H1 (cell line): ENCODE measurements around the gene SHROOM3. TPM values are rescaled to one million over a fixed set of nuclear protein-coding genes. Genes with fewer than 3 reads are reported as not detected.

ENCODE experiments used
- CHD1 ChIP-seq: IDR thresholded peaks from 2 replicates; pipeline ENCODE4 v1.6.1; 2012; ENCODE audit warnings: low read depth, low read length, improper control_type of control experiment
- CTCF ChIP-seq, 3 experiments: IDR thresholded peaks; 1 replicate in 2 of 3; 2 replicates in 1 of 3; pipeline versions ENCODE4 v1.5.1 to v1.6.1; 2011; ENCODE audit warnings: low read length in 3 of 3, mild to moderate bottlenecking in 3 of 3, inconsistent platforms in 2 of 3, low read depth in 1 of 3, moderate library complexity in 1 of 3; ENCODE audit not compliant: insufficient read depth in 1 of 3; ENCODE audit errors: control extremely low read depth in 1 of 3
- EZH2 ChIP-seq: fragments of 200-600 bp; sonication (generic); IDR thresholded peaks from 2 replicates; pipeline ENCODE4 v1.7.1; 2012; ENCODE audit warnings: low read depth, mild to moderate bottlenecking, moderate library complexity, low read length, inconsistent platforms; ENCODE audit not compliant: severe bottlenecking
- GTF2F1 ChIP-seq: IDR thresholded peaks from 2 replicates; pipeline ENCODE4 v1.6.1; 2012; ENCODE audit warnings: low read depth, low read length, improper control_type of control experiment, borderline replicate concordance
- RAD21 ChIP-seq, 2 experiments: IDR thresholded peaks in 1 of 2; conservative IDR thresholded peaks in 1 of 2; 2 replicates each; pipeline ENCODE4 v1.6.1; 2011; ENCODE audit warnings: low read depth in 2 of 2, low read length in 2 of 2, improper control_type of control experiment in 1 of 2, inconsistent platforms in 1 of 2, mild to moderate bottlenecking in 1 of 2, moderate library complexity in 1 of 2
- polyA plus RNA-seq, 7 experiments: library from polyadenylated mRNA; depleted of rRNA in 3 of 7; stranded (reverse) in 5 of 7; unstranded in 2 of 7; fragments of >200 nt in 5 of 7; fragments of 200-250 nt in 2 of 7; gene quantifications; 1 replicate in 5 of 7; 2 replicates in 1 of 7; 4 replicates in 1 of 7; pipeline versions ENCODE4 v1.2.1 to v1.2.3, GENCODE V29; 2011 to 2013; ENCODE audit warnings: missing spikeins in 2 of 7, mixed read lengths in 2 of 7
- total RNA-seq: library from RNA; stranded (reverse); fragmentation: NEBNext Ultra II Directional; extraction: Animal tissue kit (Norgen Biotek cat#: 25700); gene quantifications from 2 replicates; pipeline ENCODE4 v1.2.1, GENCODE V29; 2021

The SHROOM3 gene
- total and polyA plus RNA-seq, 2 of the 8 experiments (the other 6 are each of a cell fraction or from before 2014, with no cell fraction given) = 15.8 to 34.0 TPM

GRCh38 chr4:76802236-76803021 lies 367.4 kb downstream of the SHROOM3 start (continued):
- peak in 1 of 2 experiments; percentile 17; a peak in 1 of 4 replicates for TF ChIP-seq RAD21 (IDR thresholded peaks at IDR 0.05 in 1 of 2, conservative IDR thresholded peaks at IDR 0.05 in 1 of 2; ENCODE audit: low read depth in 2 of 2, low read length in 2 of 2)
- TF ChIP-seq CHD1 = no peak
- no peak for TF ChIP-seq GTF2F1
- no peak for TF ChIP-seq EZH2
- peak in 2 of 3 experiments; percentile 8 to 29; a peak in 2 of 4 replicates for TF ChIP-seq CTCF (IDR thresholded peaks at IDR 0.05; ENCODE audit: control extremely low read depth in 1 of 3, insufficient read depth in 1 of 3, low read depth in 1 of 3, low read length in 3 of 3)
